HEK293T (cell line): ENCODE data around the gene CEP135.

Experiments
- ARNT ChIP-seq: fragments of 450-650 bp; IDR thresholded peaks from 2 replicates; pipeline ENCODE4 v1.6.1; 2017; ENCODE audit warnings: mild to moderate bottlenecking
- CTBP1 ChIP-seq: fragments of 450-650 bp; IDR thresholded peaks from 2 replicates; pipeline ENCODE4 v1.6.1; 2016; ENCODE audit warnings: borderline replicate concordance
- FOXK2 ChIP-seq: fragments of 450-650 bp; IDR thresholded peaks from 2 replicates; pipeline ENCODE4 v1.6.1; 2016; ENCODE audit warnings: mild to moderate bottlenecking
- FOXM1 ChIP-seq: fragments of 450-650 bp; IDR thresholded peaks from 2 replicates; pipeline ENCODE4 v1.6.1; 2017; ENCODE audit warnings: mild to moderate bottlenecking, borderline replicate concordance
- SP1 ChIP-seq: fragments of 450-650 bp; IDR thresholded peaks from 2 replicates; pipeline ENCODE4 v1.6.1; 2017
- TARDBP ChIP-seq: fragments of 450-650 bp; IDR thresholded peaks from 2 replicates; pipeline ENCODE4 v1.6.1; 2016
- TF ChIP-seq, protein P1 (sequence below): fragments of 450-650 bp; IDR thresholded peaks from 2 replicates; pipeline ENCODE4 v1.6.1; 2016

DNA sequence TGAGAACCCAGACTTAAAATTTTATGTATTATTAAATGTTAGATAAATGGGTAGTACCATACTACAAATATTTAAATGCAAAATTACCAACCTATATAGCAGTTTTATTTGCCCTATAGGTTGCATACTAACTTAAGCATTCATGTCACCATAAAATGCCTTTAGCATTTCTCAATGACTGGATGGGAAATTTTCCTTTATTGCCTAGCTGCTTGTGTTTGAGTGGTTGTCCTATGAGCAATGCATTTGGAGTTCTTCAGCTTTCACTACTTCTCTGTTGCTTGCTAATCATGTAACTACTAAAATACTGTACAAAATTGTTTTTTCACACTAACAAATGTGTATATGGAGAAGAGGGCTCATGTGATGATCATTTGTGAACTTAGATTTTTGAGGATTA, 44.2 kb upstream of the CEP135 start:
- no peak for TF ChIP-seq FOXM1
- no peak for TF ChIP-seq FOXK2
- no peak for TF ChIP-seq CTBP1
- TF ChIP-seq ARNT, result no peak
- TF ChIP-seq, protein P1, sequence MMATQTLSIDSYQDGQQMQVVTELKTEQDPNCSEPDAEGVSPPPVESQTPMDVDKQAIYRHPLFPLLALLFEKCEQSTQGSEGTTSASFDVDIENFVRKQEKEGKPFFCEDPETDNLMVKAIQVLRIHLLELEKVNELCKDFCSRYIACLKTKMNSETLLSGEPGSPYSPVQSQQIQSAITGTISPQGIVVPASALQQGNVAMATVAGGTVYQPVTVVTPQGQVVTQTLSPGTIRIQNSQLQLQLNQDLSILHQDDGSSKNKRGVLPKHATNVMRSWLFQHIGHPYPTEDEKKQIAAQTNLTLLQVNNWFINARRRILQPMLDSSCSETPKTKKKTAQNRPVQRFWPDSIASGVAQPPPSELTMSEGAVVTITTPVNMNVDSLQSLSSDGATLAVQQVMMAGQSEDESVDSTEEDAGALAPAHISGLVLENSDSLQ, result no peak
- no peak for TF ChIP-seq TARDBP
- TF ChIP-seq SP1, result no peak
